Activated CD4-positive, CD25-positive, alpha-beta regulatory T cell treated with anti-CD3 and anti-CD28 coated beads, Interleukin-2, amount 50 U/mL, for 16 hours (primary cell): ENCODE data around the gene FKBP9.
A peak's percentile ranks its signal among the peaks of the same experiment; 100 is the strongest.
"Not testable (repeated sequence)": the region's sequence is repeated elsewhere in the genome, so short reads cannot be mapped to it uniquely, and the experiment has no call there.

Experiments
- DNase-seq: peaks from one replicate; pipeline ENCODE4 v3.0.0-alpha.2; 2020; ENCODE audit warnings: low read depth, low spot score

The FKBP9 gene, protein sequence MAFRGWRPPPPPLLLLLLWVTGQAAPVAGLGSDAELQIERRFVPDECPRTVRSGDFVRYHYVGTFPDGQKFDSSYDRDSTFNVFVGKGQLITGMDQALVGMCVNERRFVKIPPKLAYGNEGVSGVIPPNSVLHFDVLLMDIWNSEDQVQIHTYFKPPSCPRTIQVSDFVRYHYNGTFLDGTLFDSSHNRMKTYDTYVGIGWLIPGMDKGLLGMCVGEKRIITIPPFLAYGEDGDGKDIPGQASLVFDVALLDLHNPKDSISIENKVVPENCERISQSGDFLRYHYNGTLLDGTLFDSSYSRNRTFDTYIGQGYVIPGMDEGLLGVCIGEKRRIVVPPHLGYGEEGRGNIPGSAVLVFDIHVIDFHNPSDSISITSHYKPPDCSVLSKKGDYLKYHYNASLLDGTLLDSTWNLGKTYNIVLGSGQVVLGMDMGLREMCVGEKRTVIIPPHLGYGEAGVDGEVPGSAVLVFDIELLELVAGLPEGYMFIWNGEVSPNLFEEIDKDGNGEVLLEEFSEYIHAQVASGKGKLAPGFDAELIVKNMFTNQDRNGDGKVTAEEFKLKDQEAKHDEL

DNA sequence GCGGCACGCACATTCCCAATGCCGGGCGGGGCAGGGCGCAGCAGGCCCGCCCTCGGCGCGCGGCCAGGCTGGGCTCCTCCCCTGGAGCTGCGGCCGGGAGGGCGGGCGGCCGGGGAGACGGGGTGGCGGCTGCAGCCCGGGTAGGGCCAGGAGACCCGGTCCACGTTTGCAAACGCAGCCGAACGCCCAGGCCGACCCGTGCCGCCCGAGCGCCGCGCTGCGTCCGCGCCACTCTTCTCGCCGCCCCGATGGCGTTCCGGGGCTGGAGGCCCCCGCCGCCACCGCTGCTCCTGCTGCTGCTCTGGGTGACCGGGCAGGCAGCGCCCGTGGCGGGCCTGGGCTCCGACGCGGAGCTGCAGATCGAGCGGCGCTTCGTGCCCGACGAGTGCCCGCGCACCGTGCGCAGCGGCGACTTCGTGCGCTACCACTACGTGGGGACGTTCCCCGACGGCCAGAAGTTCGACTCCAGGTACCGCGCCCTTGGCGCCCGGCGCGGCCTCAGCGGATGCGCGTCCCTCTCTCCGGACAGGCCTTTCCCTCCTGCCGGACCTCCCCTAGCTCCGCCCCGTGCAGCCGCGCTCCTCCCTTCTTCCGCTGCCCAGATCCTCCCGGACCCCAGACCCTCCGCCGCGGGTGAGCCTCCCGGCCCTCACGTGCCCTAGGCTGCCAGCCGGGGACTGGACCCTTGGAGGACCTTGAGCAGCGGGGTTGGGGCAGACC is at the start of gene FKBP9:
Gene FKBP9, plus strand, starts transcription at position 115 of the 720 bp plus-strand sequence. Its CDS starts 134 bp downstream, at position 249.
- no peak for DNase-seq

DNA sequence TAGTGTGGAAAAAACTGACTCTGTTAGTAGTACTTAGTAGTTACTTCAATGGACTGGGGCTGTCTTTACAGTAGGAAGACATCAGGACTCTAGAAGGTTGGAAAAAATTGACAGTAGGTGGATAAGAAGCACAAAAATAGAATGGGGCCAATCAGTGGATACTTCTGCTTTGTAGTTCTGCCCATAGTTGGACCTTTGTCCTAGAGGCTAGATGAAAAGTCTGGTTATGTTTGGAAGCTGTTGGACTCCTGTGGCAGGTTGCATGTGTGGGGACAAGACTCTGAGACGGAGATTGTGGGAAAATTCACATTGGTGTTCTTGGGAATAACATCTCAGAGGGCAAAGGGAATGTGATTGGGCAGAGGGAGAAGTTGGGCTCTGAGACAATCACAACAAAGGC is 47.0 kb upstream of the FKBP9 start:
- no peak for DNase-seq

DNA sequence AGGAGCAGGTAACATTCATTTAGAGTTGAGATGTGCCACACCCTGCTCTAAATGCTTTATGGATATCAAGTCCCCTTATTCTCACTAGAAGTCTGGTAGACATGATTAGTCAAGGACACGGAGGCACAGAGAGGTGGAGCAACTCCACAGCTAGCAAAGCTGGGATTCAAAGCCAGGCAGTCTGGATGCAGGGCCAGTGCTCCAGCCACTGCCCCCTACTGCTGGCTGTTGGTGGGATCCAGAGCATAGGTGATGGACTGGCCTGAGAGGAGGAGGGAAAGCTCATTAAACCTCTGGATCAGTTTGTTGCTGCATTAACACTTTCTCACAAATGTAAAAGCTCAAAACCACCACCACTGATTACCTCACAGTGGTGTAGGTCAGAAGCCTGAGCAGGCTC is 43.1 kb upstream of the FKBP9 start:
- no peak for DNase-seq

DNA sequence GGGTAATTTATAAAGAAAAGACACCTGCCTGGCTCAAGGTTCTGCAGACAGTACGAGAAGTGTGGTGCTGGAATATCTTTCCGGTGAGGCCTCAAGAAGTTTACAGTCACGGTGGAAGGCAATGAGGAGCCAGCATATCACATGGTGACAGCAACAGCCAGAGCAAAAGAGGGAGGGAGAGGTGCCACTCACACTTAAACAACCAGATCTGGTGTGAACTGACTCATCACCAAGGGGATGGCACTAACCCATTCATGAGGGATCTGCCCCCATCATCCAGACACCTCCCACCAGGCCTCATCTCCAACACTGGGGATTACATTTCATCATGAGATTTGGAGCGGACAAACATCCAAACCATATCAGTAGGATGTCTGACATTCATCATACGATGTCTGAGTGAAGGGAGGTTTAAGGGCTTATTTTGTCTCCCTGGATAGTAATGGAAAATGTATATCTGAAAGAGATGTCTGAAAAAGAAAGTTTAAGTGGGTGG is 42.2 kb upstream of the FKBP9 start:
- no peak for DNase-seq

DNA sequence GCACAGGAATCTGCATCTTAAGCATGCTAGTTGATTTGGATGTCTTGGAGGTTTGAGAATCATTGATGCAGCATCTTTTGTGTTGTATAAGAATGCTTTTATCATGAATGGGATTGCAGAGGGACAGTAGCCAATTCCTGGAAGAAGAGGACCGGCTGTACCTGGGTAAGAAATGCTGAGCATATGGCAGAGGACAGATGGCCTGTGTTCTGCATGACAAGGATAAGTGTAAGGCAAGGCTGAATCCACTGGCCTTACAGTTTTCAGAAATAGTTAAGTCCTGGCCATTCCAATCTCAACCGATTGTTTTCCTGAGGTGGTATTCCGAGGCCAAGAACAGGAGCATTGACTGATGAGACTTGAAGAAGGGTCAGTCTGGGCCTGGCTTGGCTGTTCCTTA is 41.2 kb upstream of the FKBP9 start:
- DNase-seq = no peak

DNA sequence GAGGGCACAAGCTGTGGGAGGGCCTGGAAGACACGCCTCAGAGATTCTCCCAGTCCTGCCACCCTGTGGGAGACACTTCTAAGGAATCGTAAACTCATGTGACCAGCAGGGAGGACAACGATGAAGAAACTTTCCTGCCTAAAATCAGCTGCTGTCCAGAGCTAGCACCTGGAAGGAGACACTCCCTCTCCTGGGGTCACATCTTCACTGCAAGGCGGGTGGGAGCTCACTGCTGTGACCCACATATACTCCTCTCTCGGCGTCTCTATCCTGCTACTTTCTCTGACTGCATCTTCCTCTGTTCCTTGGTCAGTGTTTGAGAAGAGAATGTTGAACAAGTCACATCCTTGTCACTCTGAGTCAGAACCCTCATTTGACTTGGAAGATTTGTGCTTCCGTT is 40.2 kb upstream of the FKBP9 start:
- not testable (repeated sequence) for DNase-seq

DNA sequence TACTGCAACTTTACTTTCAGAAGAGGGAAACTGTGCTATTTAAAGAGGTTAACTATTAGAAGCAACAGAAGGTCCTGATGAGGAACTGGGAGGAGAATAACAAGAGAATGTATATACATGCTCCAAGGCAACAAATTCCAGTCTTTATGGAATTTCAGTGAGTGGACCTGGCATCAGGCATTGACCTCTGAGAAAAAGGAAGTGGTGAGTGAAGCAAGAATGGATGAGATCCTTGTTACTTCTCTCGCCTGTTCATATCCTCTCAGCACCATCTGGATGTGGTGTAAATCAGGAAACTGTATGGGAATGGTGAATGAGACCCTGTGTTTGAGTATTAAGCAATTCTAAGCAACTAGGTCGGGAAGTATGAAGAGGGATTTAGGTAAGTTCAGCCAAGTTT is 35.3 kb upstream of the FKBP9 start:
- no peak for DNase-seq

DNA sequence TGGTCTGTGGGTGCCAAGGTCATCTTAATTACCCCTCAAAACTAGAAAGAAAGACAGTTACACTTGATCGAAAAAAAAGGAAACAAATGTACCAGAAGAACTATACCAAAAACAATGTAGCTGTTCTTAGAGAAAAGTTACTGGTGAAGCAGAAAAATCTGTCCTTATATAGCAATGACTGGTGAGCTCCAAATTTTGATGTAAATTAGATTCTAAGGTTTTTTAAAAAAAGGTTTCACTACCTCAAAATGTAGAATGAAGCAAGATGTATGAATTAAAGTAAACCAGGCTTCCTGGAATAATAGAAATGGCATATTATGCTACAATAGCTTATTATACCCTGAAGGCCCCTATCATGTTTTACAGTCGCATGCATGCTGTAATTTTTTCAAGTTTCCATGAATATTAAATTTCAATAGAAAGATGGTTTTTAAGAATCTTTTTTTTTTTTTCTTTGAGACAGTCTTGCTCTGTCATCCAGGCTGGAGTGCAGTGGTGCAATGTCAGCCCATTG is 28.4 kb upstream of the FKBP9 start:
- no peak for DNase-seq

DNA sequence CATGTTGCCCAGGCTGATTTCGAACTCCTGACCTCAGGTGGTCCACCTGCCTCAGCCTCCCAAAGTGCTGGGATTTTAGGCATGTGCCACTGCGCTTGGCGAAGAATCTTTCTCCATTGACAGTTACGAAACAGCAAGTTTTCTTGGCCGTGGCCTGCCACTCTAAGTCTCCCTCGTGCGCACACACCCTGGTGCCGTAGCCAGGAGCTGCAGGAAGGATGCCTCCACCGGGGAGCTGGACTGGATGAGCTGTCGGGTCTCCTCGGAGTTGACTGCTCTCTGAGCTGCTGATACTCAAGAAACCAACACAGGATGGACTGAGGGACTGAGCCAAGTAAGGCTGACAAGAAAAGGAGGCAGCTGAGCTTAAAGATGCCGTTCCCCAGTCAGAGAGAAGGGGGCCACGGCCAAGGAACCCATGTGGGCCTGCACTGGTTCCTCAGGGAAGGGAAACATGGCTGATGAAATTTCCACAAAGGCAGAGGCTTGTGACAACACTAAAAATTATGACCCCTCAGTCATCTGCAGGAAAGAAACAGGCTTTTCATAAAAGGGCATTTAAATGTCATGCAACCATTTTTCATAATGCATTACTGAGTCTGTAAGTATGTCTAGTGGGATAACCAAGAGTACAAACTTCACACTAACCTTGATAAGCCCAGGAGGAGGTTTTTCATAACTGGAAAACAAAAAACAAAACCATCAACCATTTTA is 27.7 kb upstream of the FKBP9 start:
- no peak for DNase-seq

DNA sequence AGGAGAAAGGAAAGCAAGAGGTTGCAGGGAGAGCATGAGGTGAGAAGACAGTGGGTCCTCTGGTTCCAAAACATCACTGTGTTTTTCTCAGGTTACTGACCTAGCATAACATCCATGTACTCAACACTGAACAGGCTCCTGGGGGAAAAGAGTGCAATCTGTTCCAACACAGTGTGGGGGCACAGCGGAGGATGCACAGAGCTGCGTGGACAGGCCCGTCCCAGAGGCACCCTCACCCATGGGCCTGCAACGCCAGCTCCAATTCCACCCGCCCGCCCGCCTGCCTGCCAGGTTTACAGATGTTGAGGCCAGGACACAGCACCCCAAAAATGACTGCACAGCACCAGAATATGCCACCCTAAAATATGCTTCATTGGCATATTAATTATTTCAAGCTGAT is 26.9 kb upstream of the FKBP9 start:
- no peak for DNase-seq

DNA sequence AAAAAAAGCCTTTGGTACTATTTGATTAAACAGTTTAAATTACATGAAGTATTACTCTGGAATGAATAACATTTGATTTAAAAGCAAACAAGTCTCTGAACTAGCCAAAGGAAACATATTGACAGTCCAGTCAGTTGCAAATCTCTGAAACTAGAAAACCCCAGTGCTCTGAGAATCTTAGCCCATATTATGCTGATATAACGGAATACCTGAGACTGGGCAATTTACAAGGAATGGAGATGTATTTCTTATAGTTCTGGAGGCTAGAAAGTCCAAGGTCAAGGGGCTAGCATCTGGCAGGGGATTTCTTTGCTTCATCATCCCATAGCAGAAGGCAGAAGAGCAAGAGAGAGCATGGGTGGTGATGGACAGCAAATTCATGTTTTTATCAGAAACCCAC is 21.7 kb upstream of the FKBP9 start:
- DNase-seq = no peak

DNA sequence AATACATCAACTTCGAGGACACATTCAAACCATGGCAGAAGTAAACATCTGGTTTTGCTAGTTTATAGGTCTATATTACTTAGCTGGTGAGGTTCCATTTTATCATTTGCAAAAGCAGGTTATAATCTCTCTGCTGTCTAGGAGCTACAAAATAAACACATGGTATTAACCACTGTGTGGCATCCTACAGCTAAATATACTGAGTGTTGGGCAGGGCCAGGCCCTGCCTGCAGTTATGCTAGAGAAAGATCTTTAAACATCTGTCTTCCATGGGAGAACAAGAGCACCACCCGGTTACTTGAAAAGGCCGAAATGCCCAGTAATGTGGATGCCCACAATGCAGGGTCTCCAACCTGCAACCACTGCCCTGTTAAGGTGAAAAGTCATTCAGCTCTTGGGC is 20.6 kb upstream of the FKBP9 start:
- DNase-seq = no peak

DNA sequence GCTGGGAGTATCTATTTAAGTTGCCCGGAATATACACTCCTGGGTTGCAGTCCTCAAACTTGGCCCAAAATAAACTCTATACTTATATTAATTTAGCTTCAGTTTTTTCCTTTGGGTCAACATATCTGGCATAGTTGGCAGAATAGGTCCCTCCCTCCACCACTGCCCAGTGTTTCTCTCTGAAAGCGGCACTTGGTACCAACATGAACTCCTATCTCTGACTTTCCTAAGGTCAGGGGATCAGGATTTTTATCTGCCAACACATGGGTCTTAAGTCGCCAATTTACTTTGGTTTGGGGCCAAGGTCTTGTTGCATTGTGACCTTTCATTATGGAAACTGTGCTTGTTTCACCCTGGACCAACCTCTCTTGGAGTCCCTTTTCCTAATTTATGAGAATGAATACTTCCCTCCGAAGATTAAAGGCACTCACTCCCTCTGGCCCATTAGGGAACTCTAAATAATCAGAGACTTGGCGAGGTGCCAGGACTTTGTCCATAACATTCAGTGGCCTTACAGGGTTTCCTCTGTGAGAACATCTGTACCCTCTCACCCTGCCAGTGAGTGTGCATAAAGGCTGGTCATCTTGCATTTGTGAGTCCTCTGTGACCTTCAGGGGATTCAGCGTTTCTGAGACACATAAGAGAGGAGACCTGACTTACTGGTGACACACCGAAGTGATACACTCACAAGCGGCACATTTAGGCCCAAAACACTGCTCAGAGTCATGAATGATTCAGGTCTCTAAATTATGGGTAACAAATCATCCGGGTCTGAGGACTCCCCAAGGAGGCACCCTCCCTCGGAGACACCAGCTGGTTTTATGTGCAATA is 19.7 kb upstream of the FKBP9 start:
- DNase-seq = no peak

DNA sequence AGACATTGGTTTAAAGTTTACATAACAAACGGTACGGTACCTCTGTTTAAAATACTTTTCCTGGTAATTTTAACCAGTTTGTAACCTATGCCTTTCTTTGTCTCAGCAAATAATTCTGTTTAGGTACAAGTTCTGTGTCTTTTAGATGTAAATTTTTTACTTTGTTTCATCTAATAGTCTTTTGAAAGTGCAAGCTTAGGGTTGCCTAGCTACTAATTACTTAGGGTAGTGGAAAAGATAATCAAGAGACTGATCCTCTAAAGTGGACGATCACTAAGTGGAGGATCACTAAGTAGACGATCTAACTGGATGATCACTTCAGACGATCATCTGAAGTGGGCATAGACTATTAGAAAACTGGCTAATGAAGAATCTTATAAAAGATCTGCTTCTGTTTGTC is 16.1 kb upstream of the FKBP9 start:
- DNase-seq = no peak

DNA sequence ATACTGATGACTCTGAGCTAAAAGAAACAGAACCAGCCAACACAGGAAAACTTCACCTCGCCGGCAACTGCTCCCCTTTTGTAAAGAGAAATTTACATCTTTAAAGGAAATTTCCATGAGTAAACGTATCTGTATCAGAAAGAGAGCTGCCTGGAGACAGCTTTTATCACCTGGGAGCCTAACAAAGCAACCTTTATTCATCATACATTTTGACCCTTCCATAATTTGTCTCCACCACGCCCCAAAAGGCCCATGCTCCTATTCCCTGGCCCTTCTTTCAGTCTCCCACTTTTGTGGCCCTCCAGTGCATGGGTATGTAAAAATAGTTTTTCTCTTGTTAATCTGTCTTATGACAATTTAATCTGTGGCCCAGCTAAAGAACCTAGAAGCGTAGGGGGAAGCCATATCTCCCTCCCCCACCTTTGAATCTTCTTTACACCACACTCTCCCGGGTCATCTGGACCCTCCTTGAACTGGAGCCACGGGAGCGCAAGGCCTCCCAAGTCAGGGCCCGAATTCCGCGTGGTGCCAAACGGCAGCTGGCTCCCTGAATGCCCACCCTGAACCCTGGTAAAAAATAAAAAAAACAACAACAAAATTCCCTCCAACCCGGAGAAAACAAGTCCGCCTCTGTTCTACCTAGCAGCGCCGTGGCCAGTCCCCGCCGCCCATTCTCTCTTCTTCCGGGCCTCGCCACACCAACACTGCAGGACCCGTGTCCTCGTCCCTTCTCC is 15.4 kb upstream of the FKBP9 start:
- DNase-seq = no peak

DNA sequence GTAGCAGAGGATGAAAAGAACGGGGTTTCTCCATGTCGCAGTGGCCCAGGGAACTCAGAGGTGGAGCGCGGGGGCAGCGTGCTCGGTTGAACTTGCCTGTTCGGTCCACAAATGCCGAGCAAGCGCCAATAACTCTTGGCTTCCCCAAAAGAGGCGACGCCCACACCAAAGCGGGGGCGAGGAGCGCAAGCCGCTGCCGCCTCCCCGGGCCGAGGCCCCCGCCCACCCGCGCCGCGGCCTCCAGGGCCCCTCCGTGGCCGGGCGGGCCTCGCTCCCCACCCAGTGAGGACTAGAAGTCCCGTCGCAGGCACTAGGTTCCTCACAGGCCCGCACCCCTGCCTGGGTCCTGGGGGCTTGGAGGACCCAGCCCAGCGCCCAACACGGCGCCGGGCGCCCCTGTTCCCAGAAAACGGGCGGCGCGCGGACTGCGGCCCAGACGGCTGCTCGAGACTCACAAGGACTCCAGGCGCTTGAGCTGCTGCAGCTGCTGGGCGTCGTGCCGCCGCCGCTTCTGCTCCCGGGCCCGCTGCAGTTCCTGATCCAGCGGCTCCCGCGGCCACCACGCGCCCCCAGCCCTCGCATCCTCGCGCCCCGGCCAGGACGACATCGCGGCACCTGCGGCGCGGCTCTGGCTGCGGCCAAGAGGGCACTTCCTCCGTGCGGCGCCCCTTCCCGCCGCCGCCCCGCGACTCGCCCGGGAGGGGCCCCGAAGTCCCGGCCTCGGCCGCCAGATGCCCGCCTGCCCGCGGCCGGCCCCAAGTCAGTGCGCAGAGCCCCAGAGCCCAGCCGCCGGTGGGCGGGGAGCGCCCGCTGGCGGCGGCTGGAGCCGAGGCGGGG is 14.6 kb upstream of the FKBP9 start:
- DNase-seq = peak; percentile 31

DNA sequence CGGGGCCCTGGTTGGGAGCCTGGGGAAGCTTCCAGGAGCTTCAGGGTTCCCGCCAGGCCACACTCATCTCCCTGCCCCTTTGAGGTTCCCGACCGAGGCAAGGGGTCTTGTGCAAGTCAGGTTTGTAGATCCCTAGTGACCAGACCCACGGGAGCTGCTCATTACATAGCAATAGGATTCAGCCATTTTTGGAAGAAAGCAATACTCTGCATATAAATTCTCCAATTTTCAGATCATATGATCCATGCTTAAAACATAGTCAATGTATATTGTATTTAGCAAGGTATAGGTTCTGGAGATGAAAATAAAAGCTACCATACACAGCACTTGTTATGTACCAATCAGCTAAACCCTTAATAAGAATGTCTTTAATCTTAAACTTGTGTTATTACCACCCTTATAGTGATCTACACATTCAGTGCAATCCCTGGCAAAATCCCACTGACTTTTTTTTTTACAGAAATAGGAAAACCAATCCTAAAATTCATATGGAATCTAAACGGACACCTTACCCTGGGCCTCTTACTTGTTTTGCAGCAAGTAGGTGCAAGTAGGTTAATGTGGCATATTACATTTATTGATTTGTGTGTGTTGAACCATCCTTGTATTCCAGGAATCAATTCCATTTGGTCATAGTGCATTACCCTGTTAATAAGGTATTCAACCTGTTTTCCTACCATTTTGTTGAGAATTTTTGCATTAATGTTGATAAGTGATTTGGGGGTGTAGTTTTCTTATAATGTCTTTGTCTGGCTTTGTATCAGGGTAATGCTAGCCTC is 13.8 kb upstream of the FKBP9 start:
- DNase-seq = no peak

DNA sequence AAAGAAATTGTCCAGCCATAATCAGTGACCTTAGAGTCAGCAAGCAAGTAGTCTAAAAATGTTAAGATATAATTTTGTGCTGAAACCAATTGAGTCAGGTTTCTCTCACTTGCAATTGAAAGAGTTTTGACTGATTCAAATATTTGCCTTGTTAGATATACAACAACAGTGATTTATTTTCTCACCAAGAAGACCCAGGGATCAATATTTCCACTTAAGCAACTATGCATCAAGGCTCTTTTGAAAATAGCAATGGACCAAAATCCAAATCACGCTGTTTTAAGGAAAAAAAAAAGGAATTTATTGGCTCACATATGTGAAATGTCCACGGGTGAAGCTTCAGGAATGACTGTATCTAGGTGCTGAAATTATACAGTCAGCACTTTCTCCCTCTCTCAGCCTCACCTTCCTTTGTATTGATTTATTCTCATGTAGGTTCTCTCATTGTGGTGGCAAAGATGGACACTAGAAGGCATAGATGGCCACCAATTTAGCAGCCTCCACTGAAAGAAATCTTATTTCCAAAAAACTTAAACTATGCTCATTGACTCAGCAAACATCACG is 9.7 kb upstream of the FKBP9 start:
- no peak for DNase-seq
